Activated CD4-positive, alpha-beta memory T cell treated with anti-CD3 and anti-CD28 coated beads, Interleukin-2, amount 10 ng/mL, durations not matched to agents 7 days and 5 days (primary cell): ENCODE data around the gene LRRC25. TPM values are rescaled to one million over a fixed set of nuclear protein-coding genes. Genes with fewer than 3 reads are reported as not detected.
"Not testable (repeated sequence)": the region's sequence is repeated elsewhere in the genome, so short reads cannot be mapped to it uniquely, and the experiment has no call there.

Experiments used
- CTCF ChIA-PET: fragments of 350-600 bp; sonication (Branson Sonifier 250); formaldehyde crosslinking; loops from one replicate; lab custom pipeline; 2021; ENCODE audit warnings: antibody characterized with exemption, inconsistent platforms; lab: Charles Lee
- POLR2A ChIA-PET: fragments of 350-600 bp; sonication (Branson Sonifier 250); formaldehyde crosslinking; loops from one replicate; lab custom pipeline; 2021; ENCODE audit warnings: antibody characterized with exemption; lab: Charles Lee
- DNase-seq: peaks from one replicate; pipeline ENCODE4 v3.0.0-alpha.2; 2020
- H3K27ac Mint-ChIP-seq: one replicate; pipeline ENCODE4 v1.8.0; 2021; ENCODE audit warnings: mild to moderate bottlenecking, mixed read lengths
- H3K27me3 Mint-ChIP-seq: one replicate; pipeline ENCODE4 v1.8.0; 2021; ENCODE audit warnings: mixed read lengths
- H3K36me3 Mint-ChIP-seq: one replicate; pipeline ENCODE4 v1.8.0; 2021; ENCODE audit warnings: low read depth, mixed read lengths
- H3K4me1 Mint-ChIP-seq: one replicate; pipeline ENCODE4 v1.8.0; 2021; ENCODE audit warnings: mixed read lengths
- H3K4me3 Mint-ChIP-seq: one replicate; pipeline ENCODE4 v1.8.0; 2021; ENCODE audit warnings: mild to moderate bottlenecking, mixed read lengths
- H3K9me3 Mint-ChIP-seq: one replicate; pipeline ENCODE4 v1.8.0; 2021; ENCODE audit warnings: mixed read lengths
- total RNA-seq, 2 experiments: library from RNA; stranded (reverse); gene quantifications; one replicate each; pipeline ENCODE4 v1.2.3, GENCODE V29; 2021

Gene LRRC25
- total RNA-seq, 2 experiments from 2014 or later = not detected

GRCh38 chr19:18373892-18374629, 23.4 kb downstream of the LRRC25 start:
- peak; percentile 83 for DNase-seq
- peaks cover 17% of the 10 kb centered on the region for H3K4me1 Mint-ChIP-seq
- no peak overlapping the region for H3K4me3 Mint-ChIP-seq
- H3K27me3 Mint-ChIP-seq = no peaks in the 10 kb centered on the region
- ChIA-PET POLR2A (interaction anchor here (1.1 kb wide), 1 partner anchor 47 kb away, joined by 5 read pairs; no protein-coding TSS in a partner anchor), CTCF (interaction anchor here (0.5 to 1.0 kb wide), 5 partner anchors 14 to 98 kb away, joined by 3 to 4 read pairs (median 3); no protein-coding TSS in a partner anchor)
- no peaks in the 10 kb centered on the region for H3K9me3 Mint-ChIP-seq
- no peaks in the 10 kb centered on the region for H3K36me3 Mint-ChIP-seq
- peak overlapping the region; percentile 51 for H3K27ac Mint-ChIP-seq

- peak overlapping the region; percentile 51 for H3K27ac Mint-ChIP-seq
- no peaks in the 10 kb centered on the region for H3K27me3 Mint-ChIP-seq
- ChIA-PET POLR2A (no interaction called here), CTCF (interaction anchor here (0.6 to 1.0 kb wide), 2 partner anchors 15 to 45 kb away, joined by 4 read pairs; no protein-coding TSS in a partner anchor)
- no peaks in the 10 kb centered on the region for H3K9me3 Mint-ChIP-seq
- peaks cover 17% of the 10 kb centered on the region for H3K4me1 Mint-ChIP-seq
- DNase-seq = no peak
- H3K36me3 Mint-ChIP-seq = no peaks in the 10 kb centered on the region
- no peak overlapping the region for H3K4me3 Mint-ChIP-seq
These were observed 24.0 kb downstream of the LRRC25 start for GRCh38 chr19:18373407-18373891.

GRCh38 chr19:18368504-18369222, 28.8 kb downstream of the LRRC25 start:
- no peak overlapping the region for H3K4me3 Mint-ChIP-seq
- H3K4me1 Mint-ChIP-seq = peaks cover 21% of the 10 kb centered on the region
- no peaks in the 10 kb centered on the region for H3K9me3 Mint-ChIP-seq
- H3K27me3 Mint-ChIP-seq = no peaks in the 10 kb centered on the region
- no peak for DNase-seq
- ChIA-PET POLR2A (no interaction called here), CTCF (no interaction called here)
- peaks cover 20% of the 10 kb centered on the region for H3K36me3 Mint-ChIP-seq
- no peak overlapping the region for H3K27ac Mint-ChIP-seq

GRCh38 chr19:18366021-18366435, 31.4 kb downstream of the LRRC25 start:
- no peak for DNase-seq
- Mint-ChIP-seq H3K36me3 (peaks cover 26% of the 10 kb centered on the region), H3K9me3 (no peaks in the 10 kb centered on the region), H3K4me3 (no peak overlapping the region), H3K4me1 (peaks cover 16% of the 10 kb centered on the region), H3K27me3 (no peaks in the 10 kb centered on the region), H3K27ac (no peak overlapping the region)
- ChIA-PET POLR2A (interaction anchor here (1.0 to 1.1 kb wide), 2 partner anchors 15 to 26 kb away, joined by 5 to 6 read pairs; no protein-coding TSS in a partner anchor), CTCF (interaction anchor here (1.0 kb wide), 1 partner anchor 86 kb away, joined by 3 read pairs; no protein-coding TSS in a partner anchor)

- ChIA-PET CTCF (interaction anchor here (0.6 to 1.0 kb wide), 2 partner anchors 85 to 802 kb away, joined by 3 read pairs; no protein-coding TSS in a partner anchor), POLR2A (interaction anchor here (1.0 kb wide), 1 partner anchor 16 kb away, joined by 6 read pairs; no protein-coding TSS in a partner anchor)
- no peak overlapping the region for H3K27ac Mint-ChIP-seq
These were observed 32.4 kb downstream of the LRRC25 start for GRCh38 chr19:18364826-18365528.

GRCh38 chr19:18364277-18364825, 33.1 kb downstream of the LRRC25 start:
- H3K4me3 Mint-ChIP-seq, H3K27ac Mint-ChIP-seq, H3K27me3 Mint-ChIP-seq, DNase-seq, H3K9me3 Mint-ChIP-seq, POLR2A ChIA-PET: not testable (repeated sequence)
- Mint-ChIP-seq H3K36me3 (peaks cover 31% of the 10 kb centered on the region), H3K4me1 (peaks cover 16% of the 10 kb centered on the region)
- CTCF ChIA-PET = interaction anchor here (0.6 kb wide), 1 partner anchor 802 kb away, joined by 3 read pairs; no protein-coding TSS in a partner anchor

More at GRCh38 chr19:18364826-18365528, 32.4 kb downstream of the LRRC25 start:
- DNase-seq = no peak
- H3K9me3 Mint-ChIP-seq = no peaks in the 10 kb centered on the region
- H3K4me1 Mint-ChIP-seq = peaks cover 16% of the 10 kb centered on the region
- no peak overlapping the region for H3K4me3 Mint-ChIP-seq
- no peaks in the 10 kb centered on the region for H3K27me3 Mint-ChIP-seq
- peaks cover 27% of the 10 kb centered on the region for H3K36me3 Mint-ChIP-seq

- ChIA-PET POLR2A (no interaction called here), CTCF (interaction anchor here (1.1 kb wide), 1 partner anchor 25 kb away, joined by 8 read pairs; no protein-coding TSS in a partner anchor)
- DNase-seq = no peak
- H3K27me3 Mint-ChIP-seq = no peaks in the 10 kb centered on the region
- H3K4me3 Mint-ChIP-seq = no peak overlapping the region
- no peak overlapping the region for H3K27ac Mint-ChIP-seq
- peaks cover 16% of the 10 kb centered on the region for H3K4me1 Mint-ChIP-seq
- peaks cover 34% of the 10 kb centered on the region for H3K36me3 Mint-ChIP-seq
- H3K9me3 Mint-ChIP-seq = no peaks in the 10 kb centered on the region
These were observed 33.6 kb downstream of the LRRC25 start for GRCh38 chr19:18363787-18364186.

- no peak for DNase-seq
- ChIA-PET POLR2A (no interaction called here), CTCF (interaction anchor here (0.8 to 1.1 kb wide), 2 partner anchors 25 to 250 kb away, joined by 3 to 8 read pairs; no protein-coding TSS in a partner anchor)
- no peak overlapping the region for H3K27ac Mint-ChIP-seq
- peaks cover 16% of the 10 kb centered on the region for H3K4me1 Mint-ChIP-seq
- H3K9me3 Mint-ChIP-seq = no peaks in the 10 kb centered on the region
- peaks cover 41% of the 10 kb centered on the region for H3K36me3 Mint-ChIP-seq
- no peak overlapping the region for H3K4me3 Mint-ChIP-seq
- no peaks in the 10 kb centered on the region for H3K27me3 Mint-ChIP-seq
These were observed 34.4 kb downstream of the LRRC25 start for GRCh38 chr19:18362934-18363542.

GRCh38 chr19:18361646-18362045, 35.8 kb downstream of the LRRC25 start:
- DNase-seq = no peak
- H3K4me3 Mint-ChIP-seq = no peak overlapping the region
- H3K27ac Mint-ChIP-seq = no peak overlapping the region
- H3K4me1 Mint-ChIP-seq = peaks cover 16% of the 10 kb centered on the region
- CTCF ChIA-PET = interaction anchor here (1.1 kb wide), 1 partner anchor 90 kb away, joined by 3 read pairs; no protein-coding TSS in a partner anchor
- peaks cover 45% of the 10 kb centered on the region for H3K36me3 Mint-ChIP-seq
- H3K27me3 Mint-ChIP-seq = no peaks in the 10 kb centered on the region
- H3K9me3 Mint-ChIP-seq = no peaks in the 10 kb centered on the region
- POLR2A ChIA-PET = no interaction called here

GRCh38 chr19:18357041-18357440, 40.4 kb downstream of the LRRC25 start:
- H3K9me3 Mint-ChIP-seq = no peaks in the 10 kb centered on the region
- POLR2A ChIA-PET = interaction anchor here (1.2 kb wide), 1 partner anchor 18 kb away, joined by 3 read pairs; no protein-coding TSS in a partner anchor
- H3K36me3 Mint-ChIP-seq = peaks cover 41% of the 10 kb centered on the region
- no peaks in the 10 kb centered on the region for H3K4me1 Mint-ChIP-seq
- H3K4me3 Mint-ChIP-seq = no peak overlapping the region
- CTCF ChIA-PET = interaction anchor here (1.5 kb wide), 1 partner anchor 31 kb away, joined by 4 read pairs; no protein-coding TSS in a partner anchor
- no peaks in the 10 kb centered on the region for H3K27me3 Mint-ChIP-seq
- no peak for DNase-seq
- H3K27ac Mint-ChIP-seq = no peak overlapping the region

GRCh38 chr19:18354743-18355142, 42.7 kb downstream of the LRRC25 start:
- H3K4me3 Mint-ChIP-seq, H3K27me3 Mint-ChIP-seq, DNase-seq, POLR2A ChIA-PET, H3K4me1 Mint-ChIP-seq, H3K9me3 Mint-ChIP-seq, H3K27ac Mint-ChIP-seq: not testable (repeated sequence)
- peaks cover 32% of the 10 kb centered on the region for H3K36me3 Mint-ChIP-seq
- CTCF ChIA-PET = interaction anchor here (1.0 kb wide), 1 partner anchor 76 kb away, joined by 3 read pairs; no protein-coding TSS in a partner anchor
